ENCODE data around the gene SH3BP1.

GRCh38 chr22:37647317-37647716 is 7.8 kb downstream of the SH3BP1 start:
- TF ChIP-seq EZH2 (IDR thresholded peaks at IDR 0.05; ENCODE audit: borderline replicate concordance, insufficient read depth, low read length, poor library complexity, severe bottlenecking) (no peak), CTCF (IDR thresholded peaks at IDR 0.05; ENCODE audit: poor library complexity, severe bottlenecking) (no peak), REST (IDR thresholded peaks at IDR 0.05; ENCODE audit: borderline replicate concordance) (no peak), EP300 (conservative IDR thresholded peaks at IDR 0.05; ENCODE audit: poor library complexity, severe bottlenecking) (no peak), POLR2AphosphoS5 (IDR thresholded peaks at IDR 0.05) (no peak), SMC3 (conservative IDR thresholded peaks at IDR 0.05; ENCODE audit: poor library complexity) (no peak), RAD21 (conservative IDR thresholded peaks at IDR 0.05) (no peak), TAF1 (IDR thresholded peaks at IDR 0.05; ENCODE audit: low read depth) (no peak)

All from neural cell (in vitro differentiated cells).